ENCODE measurements around the gene SDR39U1. TPM values are rescaled to one million over a fixed set of nuclear protein-coding genes. Genes with fewer than 3 reads are reported as not detected.

The SDR39U1 gene
- total and polyA plus RNA-seq, 2 donors from 2014 or later = 62.3 to 97.8 TPM

DNA sequence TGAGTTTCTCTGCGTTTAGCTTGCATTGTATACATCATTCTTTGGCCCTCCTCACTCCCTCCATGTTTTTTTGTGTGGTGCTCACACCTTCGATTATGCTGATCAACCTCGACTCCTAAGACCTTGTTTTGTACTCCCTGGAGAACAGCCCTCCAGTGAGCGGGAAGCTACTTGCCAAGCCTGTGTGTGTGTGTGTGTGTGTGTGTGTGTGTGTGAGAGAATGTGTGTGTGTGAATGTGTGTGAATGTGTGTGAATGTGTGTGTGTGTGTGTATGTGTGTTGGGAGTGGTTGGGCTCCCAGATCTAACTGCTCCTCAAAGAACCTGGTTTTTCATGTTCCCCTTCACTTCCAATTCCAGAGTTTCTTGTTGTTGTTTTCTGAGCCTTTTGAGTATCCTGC is 37.8 kb downstream of the SDR39U1 start:
- no peak for FAIRE-seq
- Histone ChIP-seq H3K27ac (ENCODE audit: low read depth in 2 of 2, low read length in 2 of 2) (no peak overlapping the region), H3K36me3 (ENCODE audit: control insufficient read depth in 2 of 3, insufficient read depth in 3 of 3, low read length in 3 of 3) (no peaks in the 10 kb centered on the region), H3K9ac (ENCODE audit: low read length in 3 of 3) (no peak overlapping the region), H3K4me3 (ENCODE audit: low read length in 3 of 3) (no peak overlapping the region), H3K4me1 (ENCODE audit: control insufficient read depth in 2 of 3, insufficient read depth in 2 of 3, low read depth in 1 of 3, low read length in 3 of 3) (peaks cover 1 to 15% (median 10%) of the 10 kb centered on the region in 3 donors), H3K9me3 (ENCODE audit: control insufficient read depth in 2 of 3, insufficient read depth in 1 of 3, low read length in 3 of 3) (no peaks in the 10 kb centered on the region), H3K27me3 (ENCODE audit: control insufficient read depth, insufficient read depth, low read length) (no peaks in the 10 kb centered on the region)
- TF ChIP-seq, protein P1, sequence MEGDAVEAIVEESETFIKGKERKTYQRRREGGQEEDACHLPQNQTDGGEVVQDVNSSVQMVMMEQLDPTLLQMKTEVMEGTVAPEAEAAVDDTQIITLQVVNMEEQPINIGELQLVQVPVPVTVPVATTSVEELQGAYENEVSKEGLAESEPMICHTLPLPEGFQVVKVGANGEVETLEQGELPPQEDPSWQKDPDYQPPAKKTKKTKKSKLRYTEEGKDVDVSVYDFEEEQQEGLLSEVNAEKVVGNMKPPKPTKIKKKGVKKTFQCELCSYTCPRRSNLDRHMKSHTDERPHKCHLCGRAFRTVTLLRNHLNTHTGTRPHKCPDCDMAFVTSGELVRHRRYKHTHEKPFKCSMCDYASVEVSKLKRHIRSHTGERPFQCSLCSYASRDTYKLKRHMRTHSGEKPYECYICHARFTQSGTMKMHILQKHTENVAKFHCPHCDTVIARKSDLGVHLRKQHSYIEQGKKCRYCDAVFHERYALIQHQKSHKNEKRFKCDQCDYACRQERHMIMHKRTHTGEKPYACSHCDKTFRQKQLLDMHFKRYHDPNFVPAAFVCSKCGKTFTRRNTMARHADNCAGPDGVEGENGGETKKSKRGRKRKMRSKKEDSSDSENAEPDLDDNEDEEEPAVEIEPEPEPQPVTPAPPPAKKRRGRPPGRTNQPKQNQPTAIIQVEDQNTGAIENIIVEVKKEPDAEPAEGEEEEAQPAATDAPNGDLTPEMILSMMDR (IDR thresholded peaks at IDR 0.05; ENCODE audit: borderline replicate concordance, extremely low read depth, insufficient read depth) = no peak
- intact Hi-C loops (cut with DNase I) = no loop called here
- peak in 1 of 5 donors; percentile 9 for DNase-seq

DNA sequence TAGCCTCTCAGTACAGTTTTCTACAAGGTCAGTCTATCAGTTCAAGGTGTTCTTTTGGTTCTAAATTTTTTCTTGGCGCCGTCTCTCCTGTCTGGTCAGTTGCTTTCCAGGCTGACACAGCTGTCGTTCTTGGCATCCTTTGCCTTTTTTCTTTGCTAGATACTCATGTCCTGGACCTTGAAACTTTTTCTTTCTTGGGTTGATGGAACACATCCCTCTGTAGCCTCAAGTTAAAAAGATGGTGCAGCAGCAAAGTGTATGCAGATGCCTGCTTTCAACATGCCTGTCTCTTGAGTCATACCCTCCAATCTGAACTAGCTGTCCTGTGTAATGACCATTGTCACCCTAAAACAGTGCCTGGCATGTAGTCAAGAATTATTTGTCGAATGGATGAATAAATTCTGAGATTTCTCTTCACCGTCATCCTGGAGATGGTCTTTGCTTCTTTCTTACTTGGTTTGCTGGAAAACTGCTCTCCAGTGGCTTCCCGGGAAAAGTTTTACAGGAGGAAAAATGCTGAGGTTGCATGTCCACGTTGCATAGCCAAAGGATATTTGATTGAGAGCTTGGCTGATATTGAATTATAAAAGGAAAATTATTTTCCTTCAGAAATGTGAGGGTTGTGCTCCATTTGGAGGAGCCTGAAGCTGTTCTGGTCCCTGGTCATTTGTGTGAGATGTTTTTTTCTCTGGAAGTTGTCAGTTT is 39.1 kb downstream of the SDR39U1 start:
- Histone ChIP-seq H3K4me1 (ENCODE audit: control insufficient read depth in 2 of 3, insufficient read depth in 2 of 3, low read depth in 1 of 3, low read length in 3 of 3) (peaks cover 4 to 15% (median 14%) of the 10 kb centered on the region in 3 donors), H3K9ac (ENCODE audit: low read length in 3 of 3) (no peak overlapping the region), H3K36me3 (ENCODE audit: control insufficient read depth in 2 of 3, insufficient read depth in 3 of 3, low read length in 3 of 3) (no peaks in the 10 kb centered on the region), H3K4me3 (ENCODE audit: low read length in 3 of 3) (no peak overlapping the region), H3K27me3 (ENCODE audit: control insufficient read depth, insufficient read depth, low read length) (no peaks in the 10 kb centered on the region), H3K9me3 (ENCODE audit: control insufficient read depth in 2 of 3, insufficient read depth in 1 of 3, low read length in 3 of 3) (no peaks in the 10 kb centered on the region), H3K27ac (ENCODE audit: low read depth in 2 of 2, low read length in 2 of 2) (no peak overlapping the region)
- FAIRE-seq = no peak
- TF ChIP-seq, protein P1 (IDR thresholded peaks at IDR 0.05; ENCODE audit: borderline replicate concordance, extremely low read depth, insufficient read depth) = no peak
- DNase-seq = peak in 2 of 5 donors; percentile 7 to 60
- intact Hi-C loops (cut with DNase I) = no loop called here

DNA sequence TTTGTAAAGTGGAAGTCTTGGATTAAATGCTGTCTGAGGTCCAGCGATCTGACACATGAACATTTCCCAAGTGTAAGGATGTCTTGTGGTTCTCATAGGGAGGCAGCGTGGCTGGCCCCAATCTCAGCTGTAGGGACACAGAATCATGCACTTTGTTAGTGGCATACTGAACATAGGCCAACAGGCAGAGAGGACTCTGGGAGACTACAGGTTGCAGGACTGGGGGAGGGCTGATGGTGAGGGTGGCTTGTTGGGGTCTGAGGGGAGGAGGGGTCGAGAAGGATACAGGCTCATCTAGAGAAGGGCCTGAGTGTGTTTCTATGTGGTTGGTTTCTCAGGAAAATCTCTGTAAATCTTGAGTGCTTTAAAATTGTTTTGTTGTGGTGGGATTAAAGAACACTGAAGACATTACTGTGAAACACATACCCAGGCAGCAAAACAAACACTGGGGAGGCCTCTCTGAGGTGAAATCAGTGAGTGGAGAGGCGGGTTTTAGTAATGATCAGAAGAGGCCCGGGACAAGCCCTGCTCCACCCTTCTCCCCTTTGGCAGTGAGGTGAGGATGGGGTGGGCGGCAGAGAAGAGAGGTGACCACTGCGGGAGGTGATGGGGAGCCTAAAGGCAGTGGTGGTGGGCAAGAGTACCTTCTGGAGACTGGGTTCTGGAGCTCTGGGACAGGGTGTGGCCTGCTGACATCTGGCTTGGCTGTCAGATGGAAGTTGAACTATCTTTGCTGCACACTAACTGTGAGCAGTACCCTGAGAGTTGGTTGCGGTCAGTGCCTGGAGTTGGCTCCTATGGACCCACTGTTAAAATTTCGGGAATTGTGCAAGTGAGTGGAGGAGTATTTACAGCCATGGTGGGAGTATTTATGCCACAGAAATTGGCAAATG is 40.5 kb downstream of the SDR39U1 start:
- H3K9ac ChIP-seq (ENCODE audit: low read length in 3 of 3) = no peak overlapping the region
- no peak overlapping the region for H3K27ac ChIP-seq (ENCODE audit: low read depth in 2 of 2, low read length in 2 of 2)
- peak overlapping the region in 1 of 3 donors; percentile 6 for H3K4me3 ChIP-seq (ENCODE audit: low read length in 3 of 3)
- H3K4me1 ChIP-seq (ENCODE audit: control insufficient read depth in 2 of 3, insufficient read depth in 2 of 3, low read depth in 1 of 3, low read length in 3 of 3) = peaks cover 13 to 21% (median 19%) of the 10 kb centered on the region in 3 donors
- H3K9me3 ChIP-seq (ENCODE audit: control insufficient read depth in 2 of 3, insufficient read depth in 1 of 3, low read length in 3 of 3) = no peaks in the 10 kb centered on the region
- no peak for FAIRE-seq
- TF ChIP-seq, protein P1 (IDR thresholded peaks at IDR 0.05; ENCODE audit: borderline replicate concordance, extremely low read depth, insufficient read depth) = no peak
- H3K27me3 ChIP-seq (ENCODE audit: control insufficient read depth, insufficient read depth, low read length) = no peaks in the 10 kb centered on the region
- H3K36me3 ChIP-seq (ENCODE audit: control insufficient read depth in 2 of 3, insufficient read depth in 3 of 3, low read length in 3 of 3) = no peaks in the 10 kb centered on the region
- intact Hi-C loops (cut with DNase I) = no loop called here
- DNase-seq = peak in 1 of 5 donors; percentile 31

Data from kidney (tissue), 14 donors.